Ascending aorta (tissue), 2 donors: ENCODE data around the gene TOLLIP. TPM values are rescaled to one million over a fixed set of nuclear protein-coding genes. Genes with fewer than 3 reads are reported as not detected.

Source experiments
- DNase-seq, 2 donors: peaks; one replicate each; pipeline ENCODE4 v3.0.0-alpha.2; 2019; ENCODE audit warnings: low spot score in 2 of 2
- H3K27ac ChIP-seq, 2 donors: fragments of 200-600 bp; sonication (generic); one replicate each; pipeline ENCODE4 v1.5.1; 2016 to 2017; ENCODE audit warnings: mild to moderate bottlenecking in 1 of 2
- H3K27me3 ChIP-seq: fragments of 200-600 bp; sonication (generic); one replicate; pipeline ENCODE4 v1.5.1; 2017
- H3K36me3 ChIP-seq, 2 donors: fragments of 200-600 bp; sonication (generic); one replicate each; pipeline ENCODE4 v1.5.1; 2016
- H3K4me1 ChIP-seq, 2 donors: fragments of 200-600 bp; sonication (generic); one replicate each; pipeline ENCODE4 v1.5.1; 2016 to 2017; ENCODE audit warnings: mild to moderate bottlenecking in 1 of 2
- H3K4me3 ChIP-seq, 2 donors: fragments of 200-600 bp; sonication (generic); one replicate each; pipeline ENCODE4 v1.5.1; 2016 to 2017; ENCODE audit warnings: mild to moderate bottlenecking in 1 of 2
- H3K9me3 ChIP-seq, 2 donors: fragments of 200-600 bp; sonication (generic); one replicate each; pipeline ENCODE4 v1.5.1; 2016
- CTCF ChIP-seq, 3 experiments: fragments of 200-600 bp in 2 of 3; fragments of 450-650 bp in 1 of 3; sonication (generic) in 2 of 3; IDR thresholded peaks; one replicate each; pipeline ENCODE4 v1.5.1; 2016 to 2019; ENCODE audit warnings: antibody characterized with exemption in 3 of 3, mild to moderate bottlenecking in 1 of 3, moderate library complexity in 1 of 3
- intact Hi-C: fragments of 100-400 bp; cut with DNase I; formaldehyde crosslinking; loops from one replicate; pipeline ENCODE4 v1.15.1; 2023
- total RNA-seq: library from RNA; depleted of rRNA; stranded (reverse); fragments of >200 nt; gene quantifications from one replicate; pipeline ENCODE4 v1.1.0, GENCODE V29; 2016

Gene TOLLIP
- total RNA-seq, 1 donor from 2014 or later = 63.0 TPM

DNA sequence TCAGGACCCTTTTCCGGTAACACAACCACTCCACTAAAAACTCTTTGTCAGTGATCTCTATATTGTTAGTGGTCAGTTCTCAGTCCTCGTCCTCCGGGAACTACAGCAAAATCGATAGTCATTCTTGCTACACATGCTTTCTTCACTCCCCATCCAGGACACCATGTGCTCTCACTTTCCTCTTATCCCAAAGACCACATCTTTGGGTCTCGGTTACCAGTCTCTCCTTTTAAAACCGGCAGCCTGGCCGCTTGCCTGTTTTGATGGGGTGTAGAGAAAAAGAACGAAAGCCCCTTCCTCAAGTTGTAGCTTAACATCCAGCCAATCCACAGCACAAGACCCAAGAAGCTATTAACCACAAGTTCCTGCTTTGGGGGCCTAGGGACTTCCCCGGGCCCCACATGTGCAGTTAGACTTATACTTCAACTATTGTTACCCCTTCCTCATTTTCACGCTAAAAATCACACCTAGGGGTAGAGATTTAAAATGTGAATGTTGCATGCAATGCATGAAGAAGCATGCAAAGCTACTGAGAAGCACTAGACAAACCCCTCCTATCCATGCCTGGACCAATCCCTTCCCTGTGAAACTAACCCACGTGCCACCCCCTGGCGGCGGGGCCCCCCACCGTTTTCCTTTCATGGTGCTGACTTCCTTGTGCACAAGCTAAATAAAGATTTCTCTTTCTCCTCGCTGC lies 1.5 kb upstream of the TOLLIP start:
- Histone ChIP-seq H3K27ac (no peak overlapping the region), H3K4me1 (peaks cover 15 to 25% of the 10 kb centered on the region in 2 donors), H3K27me3 (no peaks in the 10 kb centered on the region), H3K36me3 (peaks cover 0 to under 1% of the 10 kb centered on the region in 2 donors), H3K4me3 (peak overlapping the region; percentile 98 to 99), H3K9me3 (no peaks in the 10 kb centered on the region)
- no peak for TF ChIP-seq CTCF (IDR thresholded peaks at IDR 0.05)
- DNase-seq = no peak
- intact Hi-C loops = no loop called here

GRCh38 chr11:1310318-1310687 lies 871 bp upstream of the TOLLIP start:
- peak overlapping the region; percentile 91 for H3K27ac ChIP-seq
- TF ChIP-seq CTCF (IDR thresholded peaks at IDR 0.05) = no peak
- no peaks in the 10 kb centered on the region for H3K27me3 ChIP-seq
- H3K36me3 ChIP-seq = peaks cover 0 to 7% of the 10 kb centered on the region in 2 donors
- H3K9me3 ChIP-seq = no peaks in the 10 kb centered on the region
- intact Hi-C loops = no loop called here
- H3K4me3 ChIP-seq = peak overlapping the region; percentile 98 to 99
- DNase-seq = no peak
- H3K4me1 ChIP-seq = peaks cover 15 to 25% of the 10 kb centered on the region in 2 donors

GRCh38 chr11:1308743-1309497 lies 512 bp downstream of the TOLLIP start:
- Histone ChIP-seq H3K9me3 (no peaks in the 10 kb centered on the region), H3K27me3 (no peaks in the 10 kb centered on the region), H3K36me3 (peaks cover 0 to 9% of the 10 kb centered on the region in 2 donors), H3K4me1 (peaks cover 15 to 25% of the 10 kb centered on the region in 2 donors), H3K27ac (peak overlapping the region; percentile 76 to 92), H3K4me3 (peak overlapping the region; percentile 98 to 99)
- TF ChIP-seq CTCF (IDR thresholded peaks at IDR 0.05) = no peak
- no peak for DNase-seq
- intact Hi-C loops = loop anchor here (1.0 to 10.0 kb wide), 4 partner anchors 26 to 206 kb away; partner anchors contain the start of gene BRSK2

DNA sequence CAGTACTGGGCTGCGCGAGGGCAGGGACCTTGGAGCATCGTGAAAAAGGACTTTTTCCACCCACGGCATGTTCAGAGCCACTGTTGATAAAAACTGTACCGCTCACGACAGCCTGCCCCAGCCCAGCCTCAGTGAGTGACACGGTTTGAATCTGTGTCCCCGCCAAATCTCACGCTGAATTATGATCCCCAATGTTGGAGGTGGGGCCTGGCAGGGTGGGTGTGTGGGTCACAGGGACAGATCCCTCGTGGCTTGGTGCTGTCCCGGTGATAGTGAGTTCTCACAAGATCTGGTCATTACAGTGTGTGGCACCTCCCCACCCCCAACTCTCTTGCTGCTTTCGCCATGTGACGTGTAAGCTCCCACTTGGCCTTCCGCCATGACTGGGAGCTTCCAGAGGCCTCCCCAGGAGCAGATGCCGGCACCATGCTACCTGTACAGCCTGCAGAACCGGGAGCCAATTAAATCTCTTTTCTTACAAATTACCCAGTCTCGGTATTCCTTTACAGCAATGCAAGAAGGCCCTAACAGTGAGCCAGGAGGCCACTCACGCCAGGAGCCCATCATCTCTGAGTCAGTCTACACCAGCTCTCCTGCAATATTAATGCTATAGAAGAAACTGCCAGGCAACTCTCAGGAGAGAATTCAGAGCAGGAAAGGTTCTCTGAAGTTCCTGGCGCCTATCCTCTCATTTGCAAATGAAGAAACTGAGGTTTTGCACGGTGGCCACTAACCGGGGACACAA lies 1.3 kb downstream of the TOLLIP start:
- TF ChIP-seq CTCF (IDR thresholded peaks at IDR 0.05) = no peak
- H3K27ac ChIP-seq = peak overlapping the region in 1 of 2 donors; percentile 92
- H3K4me1 ChIP-seq = peaks cover 15 to 28% of the 10 kb centered on the region in 2 donors
- no peaks in the 10 kb centered on the region for H3K9me3 ChIP-seq
- intact Hi-C loops = loop anchor here (2.0 to 10.0 kb wide), 3 partner anchors 81 to 207 kb away; partner anchors contain the start of gene BRSK2
- H3K27me3 ChIP-seq = no peaks in the 10 kb centered on the region
- peak overlapping the region; percentile 98 to 99 for H3K4me3 ChIP-seq
- H3K36me3 ChIP-seq = peaks cover 0 to 11% of the 10 kb centered on the region in 2 donors
- no peak for DNase-seq

- Histone ChIP-seq H3K36me3 (peaks cover 0 to 13% of the 10 kb centered on the region in 2 donors), H3K27me3 (no peaks in the 10 kb centered on the region), H3K4me1 (peaks cover 15 to 28% of the 10 kb centered on the region in 2 donors), H3K9me3 (no peaks in the 10 kb centered on the region), H3K4me3 (no peak overlapping the region), H3K27ac (no peak overlapping the region)
- no peak for DNase-seq
- intact Hi-C loops = loop anchor here (10.0 kb wide), 1 partner anchor 103 kb away; no protein-coding TSS in a partner anchor
- no peak for TF ChIP-seq CTCF (IDR thresholded peaks at IDR 0.05)
Measured at GRCh38 chr11:1307163-1307870, 2.1 kb downstream of the TOLLIP start.
